GM12875 (cell line): Measurements from ENCODE around the gene UNKL.

Source experiments
- H3K4me3 ChIP-seq: one replicate; pipeline ENCODE4 v1.5.1; 2011; ENCODE audit warnings: low read depth, low read length, control low read depth
- TF ChIP-seq, protein P1 (sequence below): IDR thresholded peaks from 2 replicates; pipeline ENCODE4 v1.5.1; 2011; ENCODE audit warnings: low read depth, mild to moderate bottlenecking, control low read depth, inconsistent platforms, low read length, moderate library complexity, borderline replicate concordance; ENCODE audit not compliant: insufficient read depth

Gene UNKL

DNA sequence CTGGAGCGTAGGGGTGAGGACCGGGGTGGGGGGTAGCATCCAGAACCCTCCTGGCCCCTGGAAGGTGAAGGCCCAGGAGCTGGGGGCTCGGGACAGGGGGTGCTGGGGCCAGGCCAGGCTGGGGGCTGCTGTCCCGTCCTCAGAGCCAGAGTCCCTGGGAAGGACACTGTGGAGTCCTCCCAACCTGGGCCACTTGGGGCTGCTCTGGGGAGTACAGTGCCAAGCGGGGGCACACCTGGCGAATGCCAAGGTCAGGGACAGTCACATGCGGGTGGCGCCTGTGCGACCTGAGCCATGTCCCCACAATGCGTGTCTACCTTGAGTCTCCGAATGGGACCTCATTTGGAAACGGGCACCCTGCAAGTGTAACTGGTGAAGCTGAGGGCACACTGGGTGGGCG is 15.1 kb upstream of the UNKL start:
- no peak overlapping the region for H3K4me3 ChIP-seq
- TF ChIP-seq, protein P1, sequence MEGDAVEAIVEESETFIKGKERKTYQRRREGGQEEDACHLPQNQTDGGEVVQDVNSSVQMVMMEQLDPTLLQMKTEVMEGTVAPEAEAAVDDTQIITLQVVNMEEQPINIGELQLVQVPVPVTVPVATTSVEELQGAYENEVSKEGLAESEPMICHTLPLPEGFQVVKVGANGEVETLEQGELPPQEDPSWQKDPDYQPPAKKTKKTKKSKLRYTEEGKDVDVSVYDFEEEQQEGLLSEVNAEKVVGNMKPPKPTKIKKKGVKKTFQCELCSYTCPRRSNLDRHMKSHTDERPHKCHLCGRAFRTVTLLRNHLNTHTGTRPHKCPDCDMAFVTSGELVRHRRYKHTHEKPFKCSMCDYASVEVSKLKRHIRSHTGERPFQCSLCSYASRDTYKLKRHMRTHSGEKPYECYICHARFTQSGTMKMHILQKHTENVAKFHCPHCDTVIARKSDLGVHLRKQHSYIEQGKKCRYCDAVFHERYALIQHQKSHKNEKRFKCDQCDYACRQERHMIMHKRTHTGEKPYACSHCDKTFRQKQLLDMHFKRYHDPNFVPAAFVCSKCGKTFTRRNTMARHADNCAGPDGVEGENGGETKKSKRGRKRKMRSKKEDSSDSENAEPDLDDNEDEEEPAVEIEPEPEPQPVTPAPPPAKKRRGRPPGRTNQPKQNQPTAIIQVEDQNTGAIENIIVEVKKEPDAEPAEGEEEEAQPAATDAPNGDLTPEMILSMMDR = no peak

DNA sequence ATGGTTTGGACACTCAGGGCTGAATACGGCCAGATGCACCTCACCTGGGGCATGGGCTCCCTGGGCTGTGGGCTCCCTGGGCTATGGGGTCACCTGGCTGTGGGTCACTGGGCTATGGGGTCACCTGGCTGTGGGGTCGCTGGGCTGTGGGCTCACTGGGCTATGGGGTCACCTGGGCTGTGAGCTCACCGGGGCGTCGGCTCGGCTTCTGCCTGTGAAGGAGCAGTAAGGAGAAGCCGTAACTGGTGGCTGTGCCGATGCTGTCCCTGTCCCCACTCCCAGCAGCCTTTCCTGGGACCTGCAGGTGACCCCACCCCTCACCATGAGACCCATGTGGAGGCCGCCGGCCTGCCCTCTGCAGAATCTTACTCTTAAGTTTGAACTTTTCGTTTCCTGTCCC is 14.5 kb upstream of the UNKL start:
- H3K4me3 ChIP-seq = no peak overlapping the region
- TF ChIP-seq, protein P1 = no peak

DNA sequence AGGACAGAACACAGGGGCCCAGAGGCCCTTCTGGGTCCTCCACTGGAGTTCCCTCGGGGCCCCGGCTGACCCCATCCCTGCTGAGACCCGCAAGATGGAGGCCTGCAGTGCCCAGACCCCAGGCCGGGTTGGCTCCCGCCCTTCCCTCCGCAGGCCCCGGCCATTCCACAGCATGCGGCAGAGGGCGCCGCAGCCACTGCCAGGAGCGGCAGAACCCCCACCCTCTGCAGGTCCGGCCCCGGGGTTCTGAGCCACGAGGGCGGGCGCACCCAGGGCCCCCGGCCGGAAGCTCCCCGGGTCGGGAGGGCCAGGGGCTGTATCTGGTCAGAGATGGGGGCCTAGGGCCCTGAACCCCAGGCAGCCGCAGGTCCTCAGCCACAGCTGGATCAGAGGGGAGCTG is 14.0 kb upstream of the UNKL start:
- TF ChIP-seq, protein P1 = peak; percentile 33; the same call in 1 of the 2 replicates
- no peak overlapping the region for H3K4me3 ChIP-seq

DNA sequence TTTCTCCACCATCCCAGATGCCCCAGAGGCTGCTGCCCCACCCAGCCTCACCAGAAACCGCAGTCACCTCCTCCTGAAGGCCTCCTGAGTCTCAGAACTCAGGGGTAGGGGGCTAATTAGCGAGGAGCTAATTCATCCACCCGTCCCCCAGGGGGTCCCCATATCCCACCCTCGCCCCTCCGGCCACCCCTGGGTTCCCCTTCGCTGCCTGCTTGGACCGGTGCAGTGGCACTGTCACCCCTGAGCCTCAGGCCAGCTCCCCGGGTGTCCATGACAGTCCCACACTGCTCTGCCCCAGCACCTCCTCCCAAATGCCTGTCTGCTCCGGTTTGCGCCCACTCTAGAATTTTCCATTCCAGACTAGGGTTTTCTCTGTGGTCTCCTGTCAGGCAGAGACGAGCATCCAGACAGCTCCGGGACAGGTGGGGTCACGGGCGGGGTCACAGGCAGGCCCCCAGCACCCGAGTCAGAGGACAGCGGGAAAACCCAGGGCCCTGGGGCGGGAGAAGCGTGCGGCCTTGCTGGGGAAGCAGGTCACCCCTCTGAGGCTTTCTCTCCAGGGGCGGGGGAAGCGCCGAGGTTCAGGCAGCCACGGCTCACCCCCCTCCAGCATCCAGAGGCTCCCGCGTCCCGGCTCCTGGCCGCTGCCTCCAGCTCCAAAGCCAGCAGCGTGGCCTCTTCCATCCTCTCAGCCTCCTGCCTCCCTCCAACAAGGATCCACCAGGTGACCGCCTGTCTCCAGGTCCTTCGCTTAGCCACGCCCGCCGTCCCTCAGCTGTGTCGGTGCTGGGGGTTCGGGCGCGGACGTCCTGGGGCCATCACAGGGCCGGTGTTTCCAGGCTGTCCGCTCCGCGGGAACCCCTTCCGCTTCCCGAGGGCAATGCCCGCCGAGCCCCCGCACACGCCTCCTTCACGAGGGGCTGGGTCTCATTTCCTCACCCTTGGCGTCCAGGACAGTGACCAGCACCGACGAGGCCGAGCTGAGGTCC is 13.3 kb upstream of the UNKL start:
- TF ChIP-seq, protein P1 = no peak
- H3K4me3 ChIP-seq = no peak overlapping the region

DNA sequence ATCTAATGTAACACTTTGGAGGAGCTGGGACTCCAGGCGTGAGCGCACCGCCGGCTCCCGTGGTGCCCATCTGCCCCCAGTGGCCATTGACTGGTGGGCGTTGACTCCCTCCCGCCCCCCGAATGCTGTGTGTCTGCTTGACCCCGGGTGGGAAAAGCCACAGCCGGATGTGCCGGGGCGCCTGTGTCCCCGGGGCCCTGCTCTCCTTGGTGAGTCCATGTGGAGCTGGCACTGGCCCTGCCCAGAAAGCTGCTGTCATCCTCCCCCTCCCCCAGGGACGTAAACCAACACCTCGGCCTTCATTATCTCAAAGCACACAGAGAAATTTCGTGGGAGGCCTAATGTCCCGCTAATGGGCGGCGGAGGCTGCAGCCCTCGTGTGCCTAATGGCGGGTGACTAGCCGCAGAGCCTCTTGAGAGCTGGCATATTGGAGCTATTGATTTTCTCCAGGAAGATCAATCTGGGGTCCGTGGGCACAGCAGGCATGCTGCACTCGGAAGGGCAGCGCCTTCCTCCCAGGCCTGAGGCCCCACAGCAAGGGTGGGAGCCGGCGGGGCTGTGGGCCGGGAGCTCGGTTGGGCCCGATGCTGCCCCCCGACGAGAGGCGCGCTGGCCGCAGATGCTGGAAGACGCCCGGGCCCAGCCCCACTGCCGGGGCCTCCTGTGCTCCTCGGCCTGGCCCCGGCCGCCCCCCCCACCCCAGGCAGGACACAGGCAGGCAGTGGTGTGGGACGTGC is 12.4 kb upstream of the UNKL start:
- TF ChIP-seq, protein P1 = no peak
- H3K4me3 ChIP-seq = no peak overlapping the region

DNA sequence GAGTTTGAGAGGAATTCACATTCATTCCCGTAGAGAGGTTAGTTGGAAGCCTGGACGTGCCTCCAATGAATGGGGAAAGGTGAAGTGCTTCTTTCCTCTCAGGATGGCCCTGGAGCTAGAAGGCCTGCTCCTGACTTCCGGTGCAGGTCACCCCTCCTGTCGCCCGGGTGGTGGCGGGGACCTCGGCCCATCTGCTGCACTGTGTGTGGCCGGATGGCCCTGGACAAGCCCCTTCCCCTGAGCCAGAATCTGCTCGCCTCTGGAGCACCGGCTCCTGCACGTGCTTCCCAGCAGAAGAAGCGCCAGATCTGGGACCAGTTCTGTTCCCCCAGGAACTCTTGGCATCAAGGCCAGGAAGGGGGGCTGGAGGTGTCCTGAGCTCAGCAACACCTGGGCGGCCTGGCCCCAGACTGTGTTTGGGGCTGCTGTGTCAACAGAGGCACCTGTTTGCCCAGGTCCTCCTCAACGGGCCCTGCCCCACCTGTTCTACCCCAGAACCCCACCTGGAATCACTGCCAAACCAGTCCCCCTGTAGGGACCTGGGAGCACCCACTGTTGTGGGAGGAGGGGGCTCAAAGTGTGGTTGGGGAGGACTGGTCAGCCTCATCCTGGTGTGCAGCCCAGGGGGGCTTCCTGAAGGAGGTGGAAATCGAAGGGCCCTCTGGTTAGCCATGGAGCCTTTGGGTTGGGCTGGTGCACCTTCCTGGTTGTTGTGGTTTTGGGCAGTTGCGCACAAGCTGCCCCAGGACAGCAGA is 11.3 kb upstream of the UNKL start:
- TF ChIP-seq, protein P1 = no peak
- H3K4me3 ChIP-seq = no peak overlapping the region
